Measurements from ENCODE around the gene ALB. TPM values are rescaled to one million over a fixed set of nuclear protein-coding genes. Genes with fewer than 3 reads are reported as not detected.

The ALB gene
- total RNA-seq, 1 donor from 2014 or later: 113 TPM

DNA sequence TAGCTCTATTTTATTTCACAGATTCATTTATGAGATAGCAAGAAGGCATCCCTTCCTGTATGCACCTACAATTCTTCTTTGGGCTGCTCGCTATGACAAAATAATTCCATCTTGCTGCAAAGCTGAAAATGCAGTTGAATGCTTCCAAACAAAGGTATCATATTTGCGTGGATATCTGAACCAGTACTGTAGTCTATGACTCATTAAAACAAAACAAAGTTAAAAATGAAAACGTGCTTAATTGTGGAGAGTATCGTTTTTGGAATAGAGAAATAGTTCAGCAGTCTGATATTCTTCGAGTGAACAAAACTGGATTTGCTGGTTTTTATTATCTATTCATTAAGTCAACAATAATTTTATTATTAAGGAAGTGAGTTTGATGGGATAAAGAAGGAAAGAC, 38.2 kb downstream of the ALB start:
- Mint-ChIP-seq H3K27me3 (peaks cover 4% of the 10 kb centered on the region), H3K9me3 (no peaks in the 10 kb centered on the region), H3K36me3 (no peaks in the 10 kb centered on the region), H3K27ac (no peak overlapping the region), H3K4me3 (no peak overlapping the region), H3K4me1 (ENCODE audit: unreplicated experiment) (no peaks in the 10 kb centered on the region)
- DNase-seq (ENCODE audit: extremely low spot score, unreplicated experiment): no peak
- TF ChIP-seq, protein P1, sequence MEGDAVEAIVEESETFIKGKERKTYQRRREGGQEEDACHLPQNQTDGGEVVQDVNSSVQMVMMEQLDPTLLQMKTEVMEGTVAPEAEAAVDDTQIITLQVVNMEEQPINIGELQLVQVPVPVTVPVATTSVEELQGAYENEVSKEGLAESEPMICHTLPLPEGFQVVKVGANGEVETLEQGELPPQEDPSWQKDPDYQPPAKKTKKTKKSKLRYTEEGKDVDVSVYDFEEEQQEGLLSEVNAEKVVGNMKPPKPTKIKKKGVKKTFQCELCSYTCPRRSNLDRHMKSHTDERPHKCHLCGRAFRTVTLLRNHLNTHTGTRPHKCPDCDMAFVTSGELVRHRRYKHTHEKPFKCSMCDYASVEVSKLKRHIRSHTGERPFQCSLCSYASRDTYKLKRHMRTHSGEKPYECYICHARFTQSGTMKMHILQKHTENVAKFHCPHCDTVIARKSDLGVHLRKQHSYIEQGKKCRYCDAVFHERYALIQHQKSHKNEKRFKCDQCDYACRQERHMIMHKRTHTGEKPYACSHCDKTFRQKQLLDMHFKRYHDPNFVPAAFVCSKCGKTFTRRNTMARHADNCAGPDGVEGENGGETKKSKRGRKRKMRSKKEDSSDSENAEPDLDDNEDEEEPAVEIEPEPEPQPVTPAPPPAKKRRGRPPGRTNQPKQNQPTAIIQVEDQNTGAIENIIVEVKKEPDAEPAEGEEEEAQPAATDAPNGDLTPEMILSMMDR (conservative IDR thresholded peaks at IDR 0.05): no peak

DNA sequence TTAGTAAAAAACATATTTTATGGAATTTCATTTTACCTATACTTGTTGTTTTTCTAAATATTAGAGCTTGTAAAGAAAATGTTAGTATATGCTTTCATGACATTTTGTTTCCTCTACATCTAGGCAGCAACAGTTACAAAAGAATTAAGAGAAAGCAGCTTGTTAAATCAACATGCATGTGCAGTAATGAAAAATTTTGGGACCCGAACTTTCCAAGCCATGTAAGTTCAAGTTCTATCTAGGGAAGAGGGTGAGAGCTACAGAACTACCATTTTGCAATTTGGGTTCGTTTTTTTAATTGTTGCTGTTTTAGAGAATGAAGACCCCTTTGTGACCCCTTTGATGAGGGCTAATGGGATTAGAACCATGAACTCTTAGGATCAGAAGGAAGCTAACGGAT, 39.1 kb downstream of the ALB start:
- H3K4me3 Mint-ChIP-seq: no peak overlapping the region
- H3K27me3 Mint-ChIP-seq: peaks cover 10% of the 10 kb centered on the region
- no peak overlapping the region for H3K27ac Mint-ChIP-seq
- DNase-seq (ENCODE audit: extremely low spot score, unreplicated experiment): no peak
- TF ChIP-seq, protein P1 (conservative IDR thresholded peaks at IDR 0.05): no peak
- no peaks in the 10 kb centered on the region for H3K9me3 Mint-ChIP-seq
- no peaks in the 10 kb centered on the region for H3K4me1 Mint-ChIP-seq (ENCODE audit: unreplicated experiment)
- H3K36me3 Mint-ChIP-seq: no peaks in the 10 kb centered on the region

DNA sequence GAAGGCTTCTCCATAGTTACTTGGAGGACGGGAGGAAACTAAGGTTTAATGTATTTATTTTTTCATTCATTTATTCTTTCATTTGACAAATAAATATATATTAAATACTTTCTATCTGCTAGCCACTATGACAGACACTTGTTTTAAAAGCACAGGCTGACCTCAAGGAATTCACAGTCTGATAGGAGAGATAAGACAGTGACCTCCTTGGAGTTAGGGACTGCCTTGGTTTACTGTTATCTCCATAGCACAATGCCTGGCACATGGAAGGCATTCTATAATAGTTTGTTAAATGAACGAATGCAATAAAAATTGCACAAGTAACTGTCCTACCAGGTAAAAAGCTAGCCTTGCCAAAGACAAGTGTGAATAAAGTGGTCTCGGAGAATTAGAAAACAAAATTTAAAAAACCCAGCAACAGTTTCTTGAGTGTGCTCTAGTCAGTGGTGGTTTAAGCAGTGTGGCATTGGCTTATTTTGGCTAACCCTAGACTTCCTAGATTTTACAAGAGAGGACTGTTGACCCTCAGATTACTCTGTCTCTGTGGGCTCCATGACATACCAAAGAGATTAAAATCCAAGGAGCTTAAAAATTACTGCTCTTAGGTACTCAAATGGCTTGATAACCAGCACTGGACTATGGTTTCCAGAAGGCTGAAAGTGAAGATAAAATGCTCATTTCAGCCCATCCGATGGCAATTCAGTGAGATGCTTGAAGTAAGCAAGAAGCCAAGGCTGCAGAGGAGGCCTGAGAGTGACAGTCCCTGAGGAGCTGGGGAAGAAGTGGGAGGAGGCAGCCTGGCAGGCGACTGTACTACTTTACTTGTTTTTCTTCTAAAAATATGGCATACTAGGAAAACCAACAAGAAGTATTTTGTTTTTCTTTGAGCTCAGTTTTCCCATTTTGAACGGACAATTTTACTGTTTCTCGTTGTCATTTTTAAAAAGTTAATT, 41.6 kb downstream of the ALB start:
- no peak for DNase-seq (ENCODE audit: extremely low spot score, unreplicated experiment)
- TF ChIP-seq, protein P1 (conservative IDR thresholded peaks at IDR 0.05): no peak
- Mint-ChIP-seq H3K4me3 (no peak overlapping the region), H3K27ac (no peak overlapping the region), H3K9me3 (no peaks in the 10 kb centered on the region), H3K27me3 (peaks cover 13% of the 10 kb centered on the region), H3K4me1 (ENCODE audit: unreplicated experiment) (peaks cover 6% of the 10 kb centered on the region), H3K36me3 (no peaks in the 10 kb centered on the region)

DNA sequence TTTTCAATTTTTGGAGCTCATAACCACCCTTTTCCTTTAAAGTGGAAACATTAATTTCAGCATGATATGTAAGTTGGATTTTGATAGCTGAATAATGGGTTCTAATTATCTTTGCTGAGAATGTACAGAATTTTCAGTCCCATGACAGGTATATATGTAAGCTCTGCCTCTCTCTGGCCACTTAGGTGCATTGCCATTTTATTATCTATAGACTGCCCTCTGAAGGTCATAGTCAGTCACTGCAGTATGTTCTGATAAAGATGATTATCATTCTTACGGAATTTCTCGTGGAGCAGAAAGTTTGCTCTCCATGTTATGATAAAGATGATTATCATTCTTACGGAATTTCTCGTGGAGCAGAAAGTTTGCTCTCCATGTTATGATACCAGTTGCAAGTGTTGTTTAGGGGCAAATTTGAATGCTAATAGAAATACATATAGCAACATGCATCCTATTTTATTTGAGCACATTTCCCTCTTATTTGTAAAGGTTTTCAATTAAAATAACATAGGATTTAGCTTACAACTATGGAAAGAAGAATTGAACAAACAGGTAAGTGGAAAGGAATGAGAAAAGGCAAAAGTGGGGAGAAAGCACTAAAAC, 42.4 kb downstream of the ALB start:
- H3K27ac Mint-ChIP-seq: no peak overlapping the region
- no peaks in the 10 kb centered on the region for H3K36me3 Mint-ChIP-seq
- DNase-seq (ENCODE audit: extremely low spot score, unreplicated experiment): no peak
- TF ChIP-seq, protein P1 (conservative IDR thresholded peaks at IDR 0.05): peak; percentile 87
- peaks cover 13% of the 10 kb centered on the region for H3K27me3 Mint-ChIP-seq
- H3K4me1 Mint-ChIP-seq (ENCODE audit: unreplicated experiment): peaks cover 9% of the 10 kb centered on the region
- H3K4me3 Mint-ChIP-seq: no peak overlapping the region
- no peaks in the 10 kb centered on the region for H3K9me3 Mint-ChIP-seq

DNA sequence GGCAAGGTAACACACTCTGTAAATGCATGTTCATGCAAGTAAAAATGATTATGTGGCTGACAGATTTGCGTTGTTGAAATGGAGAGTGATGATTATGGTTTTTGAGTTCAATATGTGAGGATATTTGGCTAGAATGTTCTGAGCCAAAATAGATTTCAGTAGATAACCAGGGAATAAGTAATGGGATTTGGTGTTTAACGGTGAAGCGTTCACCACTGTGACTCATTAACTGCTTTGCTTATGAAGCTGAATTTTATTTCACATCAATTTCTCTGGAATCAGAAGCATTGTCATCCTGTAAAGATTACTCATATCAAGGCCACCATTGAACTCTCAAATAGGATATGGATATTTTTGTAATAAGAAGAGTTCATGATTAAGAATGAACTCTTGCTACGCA, 43.6 kb downstream of the ALB start:
- TF ChIP-seq, protein P1 (conservative IDR thresholded peaks at IDR 0.05): no peak
- H3K27me3 Mint-ChIP-seq: peaks cover 13% of the 10 kb centered on the region
- H3K4me3 Mint-ChIP-seq: no peak overlapping the region
- H3K4me1 Mint-ChIP-seq (ENCODE audit: unreplicated experiment): peaks cover 9% of the 10 kb centered on the region
- DNase-seq (ENCODE audit: extremely low spot score, unreplicated experiment): no peak
- H3K36me3 Mint-ChIP-seq: no peaks in the 10 kb centered on the region
- H3K9me3 Mint-ChIP-seq: no peaks in the 10 kb centered on the region
- no peak overlapping the region for H3K27ac Mint-ChIP-seq

Data from type B pancreatic cell (in vitro differentiated cells).